HG03432 (cell line): ENCODE measurements around the gene MYH13.

ENCODE experiments used
- ATAC-seq: cut with Tn5 transposase; IDR thresholded peaks from one replicate; pipeline ENCODE4 v1.9.1; 2021; ENCODE audit warnings: mild to moderate bottlenecking, moderate library complexity; ENCODE audit not compliant: unreplicated experiment

The MYH13 gene

GRCh38 chr17:10372906-10373305, at the start of gene MYH13:
Gene MYH13, minus strand, starts transcription at chr17:10373006. Its CDS starts 8,476 bp downstream, at chr17:10364530.
- no peak for ATAC-seq

GRCh38 chr17:10421900-10422542, 49.2 kb upstream of the MYH13 start, which contains the start of gene MYH8:
Gene MYH8, minus strand, starts transcription at chr17:10421950. Its CDS starts 1,723 bp downstream, at chr17:10420227.
- no peak for ATAC-seq

DNA sequence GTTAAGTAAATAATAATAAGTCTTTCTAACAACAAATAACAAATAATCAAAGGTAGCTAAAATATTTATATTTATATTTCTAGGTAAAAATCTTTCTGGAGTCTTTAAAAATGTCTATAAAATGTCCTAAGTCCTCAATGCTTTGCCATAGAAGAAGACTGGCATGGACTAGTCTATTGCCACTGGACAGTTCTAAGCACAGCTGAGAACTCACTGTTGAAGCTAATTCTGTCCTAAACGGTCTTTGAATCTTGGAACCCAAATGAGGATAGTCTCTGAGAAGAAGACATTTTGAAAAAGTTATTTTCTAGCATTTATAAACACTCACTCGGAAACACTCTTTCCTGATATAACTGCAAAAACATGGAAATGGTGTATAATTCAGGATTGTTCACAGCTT, 48.4 kb upstream of the MYH13 start:
- ATAC-seq: no peak

- ATAC-seq: no peak
Observed at GRCh38 chr17:10420811-10421210, 48.0 kb upstream of the MYH13 start.

DNA sequence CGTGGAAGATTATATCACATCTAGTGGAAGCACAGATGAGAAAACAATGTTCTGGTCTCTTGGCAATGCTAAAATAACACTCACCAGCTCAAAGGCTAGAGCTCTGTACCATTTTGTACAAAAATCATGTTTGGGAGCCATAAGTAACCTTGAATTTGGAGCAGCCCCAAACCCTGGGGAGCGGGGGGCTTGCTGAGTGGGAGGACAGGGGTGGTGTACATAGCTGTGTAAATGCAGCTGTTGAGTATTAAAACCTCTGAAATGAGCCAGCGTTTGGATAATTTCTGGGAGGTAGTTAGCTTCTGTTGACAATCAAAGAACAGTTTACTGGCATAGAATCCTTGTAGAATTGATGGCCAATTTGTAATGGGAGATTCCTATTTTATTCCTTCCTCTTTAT, 44.6 kb upstream of the MYH13 start:
- no peak for ATAC-seq

DNA sequence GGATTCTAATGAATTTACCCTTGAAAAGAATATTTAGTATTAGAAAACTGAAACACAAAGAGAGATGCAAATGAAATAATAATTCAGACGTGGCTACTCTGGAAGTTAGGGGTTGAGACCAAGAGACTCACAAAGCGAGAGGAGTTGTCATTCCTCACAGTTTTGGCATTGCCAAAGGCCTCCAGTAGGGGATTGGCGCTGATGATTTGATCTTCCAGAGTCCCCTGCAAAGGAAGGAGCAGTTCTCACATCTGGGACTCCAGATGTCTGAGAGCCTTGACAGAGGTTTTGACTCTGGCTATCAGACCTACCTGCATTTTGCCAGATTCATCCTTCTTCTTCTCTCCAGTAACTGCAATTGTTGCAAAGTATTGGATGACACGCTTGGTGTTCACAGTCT, 42.4 kb upstream of the MYH13 start:
- ATAC-seq: no peak

DNA sequence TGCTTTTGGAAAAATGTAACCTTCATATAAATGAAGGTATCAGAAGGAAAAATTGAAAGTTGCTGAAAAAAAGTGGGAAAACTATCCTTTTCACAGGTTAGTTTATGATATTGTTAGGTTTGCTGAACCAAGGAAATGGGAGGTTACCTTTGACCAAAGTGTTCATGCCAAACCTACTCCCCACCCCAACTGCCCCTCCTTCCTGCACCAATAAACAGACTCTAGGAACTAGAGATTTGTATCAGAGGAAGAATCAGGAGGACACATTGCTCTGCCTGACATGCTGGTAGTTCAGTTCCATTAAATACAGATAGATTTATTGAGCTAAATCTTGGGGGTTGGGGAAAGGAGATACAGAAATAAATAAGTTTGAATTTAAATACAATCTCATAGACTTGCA, 30.8 kb upstream of the MYH13 start:
- ATAC-seq: no peak

DNA sequence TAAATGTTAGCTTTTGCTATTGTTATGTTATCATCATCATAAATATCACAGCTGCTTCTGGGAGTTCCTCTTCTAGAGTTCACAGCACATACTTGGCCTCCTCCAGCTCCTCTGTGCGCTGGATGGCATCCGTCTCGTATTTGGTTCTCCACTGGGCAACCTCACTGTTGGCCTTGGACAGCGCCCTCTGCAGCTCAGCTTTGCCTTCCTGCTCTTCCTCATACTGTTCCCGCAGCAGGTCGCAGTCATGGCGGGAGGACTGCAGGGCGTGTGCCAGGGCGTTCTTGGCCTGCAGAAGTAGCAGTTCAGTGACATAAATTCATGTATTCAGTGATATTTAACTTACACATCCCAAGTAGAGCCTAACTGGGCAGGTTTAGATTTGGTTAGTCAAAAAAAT, 25.5 kb upstream of the MYH13 start:
- no peak for ATAC-seq

DNA sequence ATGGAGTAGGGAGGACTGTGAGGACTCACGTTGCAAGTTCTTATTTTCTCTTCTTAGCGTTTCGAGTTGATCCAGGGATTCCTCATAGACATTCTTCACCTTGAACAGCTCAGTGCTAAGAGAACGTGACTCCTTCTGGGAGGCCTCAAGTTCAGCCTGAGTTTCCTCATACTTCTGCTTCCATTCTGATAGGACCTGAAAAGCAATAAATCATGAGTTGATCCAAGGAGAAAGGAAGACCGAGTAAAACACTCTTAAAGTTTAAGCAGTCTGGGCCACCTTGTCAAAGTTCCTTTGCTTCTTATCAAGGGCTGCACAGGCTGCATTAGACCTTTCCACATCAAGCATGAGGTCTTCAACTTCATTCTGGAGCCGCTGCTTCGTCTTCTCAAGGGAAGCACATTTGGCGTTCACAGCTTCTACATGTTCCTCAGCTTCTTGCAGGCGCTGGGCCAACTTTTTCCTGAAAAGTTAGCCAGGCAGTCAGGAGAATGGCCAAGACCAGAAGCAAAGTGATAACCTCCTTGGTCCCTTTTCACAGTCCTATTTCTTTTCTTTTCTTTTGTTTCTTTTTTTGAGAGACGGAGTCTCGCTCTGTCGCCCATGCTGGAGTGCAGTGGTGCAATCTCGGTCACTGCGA, 23.8 kb upstream of the MYH13 start:
- no peak for ATAC-seq

DNA sequence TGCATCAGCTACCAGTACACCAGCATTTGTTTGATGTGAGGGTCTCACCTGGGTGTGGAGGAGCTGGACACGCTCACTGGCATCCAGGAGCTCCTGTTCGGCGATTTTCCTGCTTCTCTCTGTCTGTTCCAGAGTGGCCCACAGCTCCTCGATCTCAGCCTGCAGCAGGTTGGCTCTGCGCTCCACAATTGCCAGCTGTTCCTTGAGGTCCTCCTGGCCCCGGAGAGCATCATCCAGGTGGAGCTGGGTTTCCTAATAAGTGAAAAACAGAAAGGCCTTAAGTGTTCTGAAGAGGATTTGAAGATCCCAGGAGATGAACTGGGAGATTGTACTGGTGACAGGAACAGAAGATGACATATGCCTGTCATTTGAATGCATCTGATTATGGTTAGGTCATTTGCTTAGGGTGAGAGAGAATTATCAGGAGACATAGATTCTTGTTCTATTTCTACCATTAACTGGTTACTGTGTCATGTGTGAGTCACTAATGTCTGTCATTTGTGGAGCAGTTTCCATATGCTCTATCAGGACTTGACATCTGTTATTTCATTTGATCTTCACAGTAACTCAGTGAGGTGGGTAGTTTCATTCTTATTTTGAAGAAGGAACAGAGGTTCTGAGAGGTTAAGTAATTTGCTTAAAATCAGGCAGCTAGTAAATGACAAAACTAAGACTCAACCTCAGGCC, 21.5 kb upstream of the MYH13 start:
- peak; percentile 88 for ATAC-seq

- no peak for ATAC-seq
Observed at GRCh38 chr17:10392880-10393279, 20.1 kb upstream of the MYH13 start.

GRCh38 chr17:10385871-10386270, 13.1 kb upstream of the MYH13 start:
- ATAC-seq: no peak

GRCh38 chr17:10384175-10384574, 11.4 kb upstream of the MYH13 start:
- ATAC-seq: no peak

- no peak for ATAC-seq
Observed at GRCh38 chr17:10380631-10381408, 8.0 kb upstream of the MYH13 start.

DNA sequence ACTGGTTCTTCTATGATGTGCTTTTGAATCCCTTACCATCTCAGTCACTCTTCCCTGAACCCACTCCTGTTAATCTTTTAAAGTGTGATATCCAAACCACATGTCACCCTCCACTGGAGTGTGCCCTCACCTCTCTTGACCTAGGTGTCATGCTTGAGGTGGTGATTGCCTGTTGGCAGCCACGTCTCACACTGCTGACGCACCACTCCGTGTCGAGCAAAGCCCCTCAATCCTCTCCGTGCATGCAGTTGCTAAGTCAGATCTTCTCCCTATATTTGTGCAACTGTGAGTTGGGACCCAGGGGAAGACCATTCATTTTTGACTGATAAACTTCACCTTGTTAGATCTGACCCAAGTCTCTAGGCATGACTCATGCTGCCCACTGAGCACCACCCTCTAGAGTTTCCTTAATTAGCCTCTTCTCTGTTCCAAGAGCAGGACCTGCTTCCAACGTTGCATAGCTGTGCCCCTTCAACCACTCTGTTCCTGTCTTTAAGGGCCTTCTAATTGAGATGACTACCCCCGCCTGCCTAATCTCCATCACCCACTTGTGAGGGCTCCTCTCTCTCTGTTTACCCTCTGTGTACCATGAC, 2.7 kb downstream of the MYH13 start:
- no peak for ATAC-seq

DNA sequence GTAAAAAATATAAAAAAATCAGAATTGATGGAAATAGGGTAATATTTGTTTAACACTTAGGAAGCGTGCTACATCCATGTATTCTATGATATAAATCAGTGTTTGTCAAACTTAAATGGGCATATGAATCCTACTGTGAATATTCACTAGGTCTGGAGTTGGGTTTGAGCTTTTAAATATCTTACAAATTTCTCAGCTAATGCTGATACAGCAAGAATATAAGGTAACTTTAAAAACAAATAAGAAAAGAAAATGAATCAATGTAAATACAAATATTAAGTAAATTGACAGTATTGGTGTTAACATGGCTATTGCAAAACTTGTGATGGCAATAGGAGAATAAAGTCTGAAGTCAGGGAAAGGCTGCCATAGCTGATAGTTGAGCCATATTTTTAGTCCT, 3.6 kb downstream of the MYH13 start:
- ATAC-seq: no peak

DNA sequence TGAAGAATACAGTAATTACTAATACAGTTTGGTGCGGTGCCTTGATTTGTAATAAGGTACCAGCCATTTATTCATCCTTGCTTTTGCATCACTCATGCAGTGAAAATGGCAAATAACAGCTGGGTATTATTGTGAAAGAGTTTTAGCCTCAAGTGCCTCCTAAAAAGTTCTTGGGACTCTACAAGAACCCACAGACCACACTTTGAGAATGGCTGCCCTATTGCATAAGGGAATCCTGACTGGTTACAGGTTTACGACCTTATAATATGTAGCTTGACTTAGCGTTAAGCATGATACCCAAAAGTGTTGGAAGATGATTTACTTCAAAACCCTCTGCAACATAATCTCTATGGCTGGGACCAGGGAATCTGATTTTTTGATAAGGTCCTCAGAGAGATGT, 4.2 kb downstream of the MYH13 start:
- ATAC-seq: no peak

GRCh38 chr17:10360578-10360977, 12.2 kb downstream of the MYH13 start:
- no peak for ATAC-seq

- ATAC-seq: no peak
Observed at GRCh38 chr17:10357768-10358167, 15.0 kb downstream of the MYH13 start.

DNA sequence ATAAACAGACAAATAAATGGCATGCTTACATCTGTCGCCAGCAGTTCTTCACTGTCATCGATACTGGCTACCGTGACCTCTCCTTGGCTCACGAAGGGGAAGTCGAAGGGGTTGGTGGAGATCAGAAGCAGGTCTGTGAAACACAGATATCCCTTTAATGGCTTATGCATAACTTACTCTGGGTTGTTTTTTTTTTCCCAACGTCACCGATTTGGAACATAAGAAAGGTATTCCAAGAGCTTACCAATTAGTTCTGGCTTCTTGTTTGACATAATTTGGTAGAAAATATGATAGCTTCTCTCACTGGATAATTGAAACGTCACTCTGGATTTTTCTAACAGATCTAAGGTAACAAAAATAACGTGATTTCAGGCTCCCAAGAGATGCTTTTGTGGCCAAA, 18.2 kb downstream of the MYH13 start:
- ATAC-seq: no peak

- no peak for ATAC-seq
Observed at GRCh38 chr17:10352893-10353292, 19.9 kb downstream of the MYH13 start.
